Lower leg skin (tissue), 3 donors: Measurements from ENCODE around the gene RASD2.

Experiments used
- CTCF ChIP-seq, 3 donors: fragments of 450-650 bp; IDR thresholded peaks; one replicate each; pipeline ENCODE4 v1.5.1; 2016; ENCODE audit warnings: antibody characterized with exemption in 3 of 3, mild to moderate bottlenecking in 3 of 3, moderate library complexity in 2 of 3
- POLR2A ChIP-seq, 2 donors: fragments of 450-650 bp; IDR thresholded peaks; one replicate each; pipeline ENCODE4 v1.6.1; 2016 to 2017; ENCODE audit warnings: antibody characterized with exemption in 2 of 2, mild to moderate bottlenecking in 1 of 2, moderate library complexity in 1 of 2

- TF ChIP-seq CTCF (IDR thresholded peaks at IDR 0.05) (no peak), POLR2A (IDR thresholded peaks at IDR 0.05) (no peak)
These were observed 29.3 kb downstream of the RASD2 start for GRCh38 chr22:35569916-35570315.
